HepG2 (cell line): ENCODE data around the gene MYO10. TPM values are rescaled to one million over a fixed set of nuclear protein-coding genes. Genes with fewer than 3 reads are reported as not detected.

Experiments used
- ATAC-seq: fragments of 200-7000 bp; cut with Tn5 transposase; 3 replicates; pipeline ENCODE4 v1.9.1; 2020; ENCODE audit warnings: mild to moderate bottlenecking, moderate library complexity
- BruUV-seq: library from RNA; stranded (reverse); fragments of 400-500 nt; replicated peaks from 2 replicates; lab custom pipeline; 2021; lab: Mats Ljungman, UMichigan
- CTCF ChIA-PET: fragments of 300-600 bp; formaldehyde crosslinking; extraction: SDS; loops from one replicate; lab custom pipeline; 2021; ENCODE audit warnings: low total read pairs, inconsistent platforms, low intra/inter-chr PET ratio; lab: Yijun Ruan, JAX
- POLR2A ChIA-PET: fragments of 350-600 bp; sonication (Branson Sonifier 250); formaldehyde crosslinking; loops from one replicate; lab custom pipeline; 2020; ENCODE audit warnings: antibody characterized with exemption, inconsistent platforms; lab: Yijun Ruan, JAX
- DNase-seq: peaks from one replicate; pipeline ENCODE4 v3.0.0-alpha.2; 2015; ENCODE audit warnings: low spot score
- FAIRE-seq: peaks from 3 replicates; lab custom pipeline; 2011; peaks lifted over from hg19 to GRCh38; lab: Jason Lieb, UNC
- H2AFZ ChIP-seq: one replicate; pipeline ENCODE4 v1.6.1; 2011; ENCODE audit warnings: low read length, inconsistent platforms
- H3K27ac ChIP-seq: fragments of 300-600 bp; 3 replicates; pipeline ENCODE4 v1.8.0; 2011; ENCODE audit warnings: mixed run types, mild to moderate bottlenecking, mixed read lengths, low read length, inconsistent platforms; ENCODE audit not compliant: insufficient read depth; ENCODE audit errors: extremely low read length
- H3K27me3 ChIP-seq, 2 experiments: fragments of 200-600 bp in 1 of 2; 2 replicates in 1 of 2; 3 replicates in 1 of 2; pipeline versions ENCODE4 v1.6.0 to v1.8.0; 2011; ENCODE audit warnings: low read length in 2 of 2, mild to moderate bottlenecking in 2 of 2, moderate library complexity in 2 of 2, inconsistent platforms in 1 of 2; ENCODE audit not compliant: insufficient read depth in 2 of 2, control insufficient read depth in 1 of 2
- H3K36me3 ChIP-seq, 2 experiments: fragments of 200-600 bp in 1 of 2; replicated peaks in 1 of 2; 2 replicates in 1 of 2; 3 replicates in 1 of 2; pipeline versions ENCODE4 v1.5.1 to v1.8.0; 2011; ENCODE audit warnings: low read length in 2 of 2, inconsistent platforms in 1 of 2; ENCODE audit not compliant: insufficient read depth in 2 of 2, control insufficient read depth in 1 of 2
- H3K4me1 ChIP-seq: 2 replicates; pipeline ENCODE4 v1.5.1; 2012; ENCODE audit warnings: low read length, inconsistent platforms; ENCODE audit not compliant: insufficient read depth
- H3K4me2 ChIP-seq: 2 replicates; pipeline ENCODE4 v1.6.0; 2011; ENCODE audit warnings: low read depth, low read length, inconsistent platforms
- H3K4me3 ChIP-seq, 3 experiments: fragments of 200-600 bp in 1 of 3; sonication (generic), shearing (Covaris generic) in 1 of 3; replicated peaks in 1 of 3; 2 replicates each; pipeline ENCODE4 v1.5.1; 2011 to 2016; ENCODE audit warnings: low read length in 3 of 3, inconsistent platforms in 2 of 3, low read depth in 2 of 3, mild to moderate bottlenecking in 2 of 3, control low read depth in 1 of 3, mixed read lengths in 1 of 3; ENCODE audit not compliant: insufficient read depth in 1 of 3
- H3K79me2 ChIP-seq: one replicate; pipeline ENCODE4 v1.6.1; 2011; ENCODE audit warnings: low read length, inconsistent platforms; ENCODE audit not compliant: insufficient read depth
- H3K9ac ChIP-seq: 2 replicates; pipeline ENCODE4 v1.6.0; 2011; ENCODE audit warnings: mild to moderate bottlenecking, low read depth, low read length, inconsistent platforms; ENCODE audit not compliant: insufficient read depth
- H3K9me3 ChIP-seq: 2 replicates; pipeline ENCODE4 v1.5.1; 2012; ENCODE audit warnings: mild to moderate bottlenecking, low read length
- H4K20me1 ChIP-seq: 2 replicates; pipeline ENCODE4 v1.6.0; 2011; ENCODE audit warnings: inconsistent platforms, mild to moderate bottlenecking, low read length, moderate library complexity; ENCODE audit not compliant: insufficient read depth
- GZF1 ChIP-seq: sonication (generic); formaldehyde crosslinking; IDR thresholded peaks from 2 replicates; pipeline ENCODE4 v1.5.1; 2020; ENCODE audit warnings: mild to moderate bottlenecking, missing genetic modification reagents
- ISL2 ChIP-seq: sonication (generic); formaldehyde crosslinking; IDR thresholded peaks from 2 replicates; pipeline ENCODE4 v1.5.0; 2020; ENCODE audit warnings: missing genetic modification reagents
- RORA ChIP-seq: sonication (generic); formaldehyde crosslinking; IDR thresholded peaks from 2 replicates; pipeline ENCODE4 v1.5.0; 2020; ENCODE audit warnings: mild to moderate bottlenecking, missing genetic modification reagents, moderate library complexity
- SMAD9 ChIP-seq: sonication (generic); formaldehyde crosslinking; IDR thresholded peaks from 2 replicates; pipeline ENCODE4 v1.5.1; 2020; ENCODE audit warnings: mild to moderate bottlenecking, missing genetic modification reagents
- ZBTB38 ChIP-seq: sonication (generic); formaldehyde crosslinking; IDR thresholded peaks from 2 replicates; pipeline ENCODE4 v1.5.1; 2020; ENCODE audit warnings: mild to moderate bottlenecking, missing genetic modification reagents
- ZFP37 ChIP-seq: sonication (generic); formaldehyde crosslinking; IDR thresholded peaks from 2 replicates; pipeline ENCODE4 v1.4.0; 2020; ENCODE audit warnings: missing genetic modification reagents, borderline replicate concordance
- ZMYM3 ChIP-seq: sonication (generic); formaldehyde crosslinking; IDR thresholded peaks from 2 replicates; pipeline ENCODE4 v1.5.1; 2020; ENCODE audit warnings: mild to moderate bottlenecking, missing genetic modification reagents
- ZNF10 ChIP-seq: sonication (generic); formaldehyde crosslinking; IDR thresholded peaks from 2 replicates; pipeline ENCODE4 v1.4.0; 2020; ENCODE audit warnings: mild to moderate bottlenecking, low read depth, missing genetic modification reagents, borderline replicate concordance
- ZNF143 ChIP-seq: sonication (generic); formaldehyde crosslinking; IDR thresholded peaks from 2 replicates; pipeline ENCODE4 v1.4.0; 2020; ENCODE audit warnings: missing genetic modification reagents
- ZNF160 ChIP-seq: sonication (generic); formaldehyde crosslinking; IDR thresholded peaks from 2 replicates; pipeline ENCODE4 v1.8.0; 2022; ENCODE audit warnings: mild to moderate bottlenecking, inconsistent platforms, missing genetic modification reagents
- WGBS: methylation state at CpG from one replicate; pipeline ENCODE4 v1.1.6; 2017; ENCODE audit warnings: low lambda C conversion rate; 5-methylcytosine and 5-hydroxymethylcytosine counted together
- in situ Hi-C: cut with HindIII; loops from 2 replicates; pipeline ENCODE4 v1.10.0; 2017; ENCODE audit warnings: low pct_unique_long_range_greater_than_20kb; ENCODE audit not compliant: extremely low pct_ligation_motif_present
- intact Hi-C: fragments of 100-400 bp; cut with micrococcal nuclease; formaldehyde crosslinking; loops from one replicate; pipeline ENCODE4 v1.10.0; 2022; ENCODE audit not compliant: unreplicated experiment
- polyA plus RNA-seq, 8 experiments: library from polyadenylated mRNA; depleted of rRNA in 3 of 8; stranded (reverse) in 7 of 8; unstranded in 1 of 8; fragments of >200 nt; fragmentation: Illumina TruSeq in 4 of 8; extraction: Trizol in 4 of 8; gene quantifications; 2 replicates each; pipeline versions ENCODE4 v1.2.1 to v1.2.3, GENCODE V29; 2011 to 2016; ENCODE audit warnings: low read depth in 4 of 8, missing spikeins in 1 of 8, mixed read lengths in 1 of 8; ENCODE audit not compliant: insufficient read depth in 1 of 8
- total RNA-seq, 5 experiments: library from RNA; depleted of rRNA; stranded (reverse); fragments of >200 nt; fragmentation: Illumina TruSeq; extraction: Trizol; gene quantifications; 2 replicates each; pipeline ENCODE4 v1.2.3, GENCODE V29; 2016; ENCODE audit warnings: low read depth in 1 of 5
- TF ChIP-seq, protein P1 (sequence below): sonication (generic); formaldehyde crosslinking; IDR thresholded peaks from 2 replicates; pipeline ENCODE4 v1.4.0; 2020; ENCODE audit warnings: missing genetic modification reagents, mild to moderate bottlenecking, borderline replicate concordance
- TF ChIP-seq, protein P2 (sequence below): sonication (generic); formaldehyde crosslinking; IDR thresholded peaks from 2 replicates; pipeline ENCODE4 v1.5.1; 2020; ENCODE audit warnings: mild to moderate bottlenecking, missing genetic modification reagents, borderline replicate concordance
- TF ChIP-seq, protein P3 (sequence below): sonication (generic); formaldehyde crosslinking; IDR thresholded peaks from 2 replicates; pipeline ENCODE4 v1.8.0; 2022; ENCODE audit warnings: missing genetic modification reagents, mild to moderate bottlenecking, borderline replicate concordance

MYO10 gene
- total and polyA plus RNA-seq, 2 of the 13 experiments (the other 11 are each of a cell fraction or from before 2014, with no cell fraction given) = 4.5 to 14.0 TPM

DNA sequence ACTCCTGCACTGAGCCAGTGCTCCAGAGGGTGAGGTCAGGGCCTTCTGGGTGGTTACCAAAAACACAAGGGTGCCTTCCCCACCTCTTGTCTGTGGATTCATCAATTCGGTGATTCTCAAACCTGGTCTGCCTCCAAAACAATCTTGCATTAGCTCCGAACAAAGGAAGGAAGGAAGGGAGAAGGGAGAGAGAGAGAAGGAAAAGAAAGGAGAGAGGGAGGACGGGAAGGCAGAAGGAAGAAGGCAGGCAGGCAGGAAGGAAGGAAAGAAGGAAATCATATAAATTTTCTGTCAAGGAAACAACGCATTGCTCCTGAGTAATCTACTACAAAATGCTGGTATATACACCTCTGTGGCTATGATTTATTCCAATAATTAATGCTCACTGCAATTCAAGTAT is 39.3 kb downstream of the MYO10 start:
- FAIRE-seq (no peak), DNase-seq (no peak), ATAC-seq (no peak)
- peaks cover 20% of the 10 kb centered on the region for H3K4me1 ChIP-seq
- no TSS peak for BruUV-seq
- H3K4me3 ChIP-seq = no peak overlapping the region
- no peak overlapping the region for H2AFZ ChIP-seq
- H3K79me2 ChIP-seq = no peaks in the 10 kb centered on the region
- peaks cover 3% of the 10 kb centered on the region; the same call in 1 of the 2 replicates for H4K20me1 ChIP-seq
- ChIA-PET POLR2A (no interaction called here), CTCF (no interaction called here)
- no peak overlapping the region for H3K4me2 ChIP-seq
- in situ Hi-C loops = no loop called here
- TF ChIP-seq, protein P1, sequence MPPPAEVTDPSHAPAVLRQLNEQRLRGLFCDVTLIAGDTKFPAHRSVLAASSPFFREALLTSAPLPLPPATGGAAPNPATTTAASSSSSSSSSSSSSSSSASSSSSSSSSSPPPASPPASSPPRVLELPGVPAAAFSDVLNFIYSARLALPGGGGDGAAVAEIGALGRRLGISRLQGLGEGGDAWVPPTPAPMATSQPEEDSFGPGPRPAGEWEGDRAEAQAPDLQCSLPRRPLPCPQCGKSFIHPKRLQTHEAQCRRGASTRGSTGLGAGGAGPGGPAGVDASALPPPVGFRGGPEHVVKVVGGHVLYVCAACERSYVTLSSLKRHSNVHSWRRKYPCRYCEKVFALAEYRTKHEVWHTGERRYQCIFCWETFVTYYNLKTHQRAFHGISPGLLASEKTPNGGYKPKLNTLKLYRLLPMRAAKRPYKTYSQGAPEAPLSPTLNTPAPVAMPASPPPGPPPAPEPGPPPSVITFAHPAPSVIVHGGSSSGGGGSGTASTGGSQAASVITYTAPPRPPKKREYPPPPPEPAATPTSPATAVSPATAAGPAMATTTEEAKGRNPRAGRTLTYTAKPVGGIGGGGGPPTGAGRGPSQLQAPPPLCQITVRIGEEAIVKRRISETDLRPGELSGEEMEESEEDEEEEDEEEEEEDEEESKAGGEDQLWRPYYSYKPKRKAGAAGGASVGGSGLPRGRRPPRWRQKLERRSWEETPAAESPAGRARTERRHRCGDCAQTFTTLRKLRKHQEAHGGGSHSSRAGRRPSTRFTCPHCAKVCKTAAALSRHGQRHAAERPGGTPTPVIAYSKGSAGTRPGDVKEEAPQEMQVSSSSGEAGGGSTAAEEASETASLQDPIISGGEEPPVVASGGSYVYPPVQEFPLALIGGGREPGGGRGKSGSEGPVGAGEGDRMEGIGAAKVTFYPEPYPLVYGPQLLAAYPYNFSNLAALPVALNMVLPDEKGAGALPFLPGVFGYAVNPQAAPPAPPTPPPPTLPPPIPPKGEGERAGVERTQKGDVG (CRISPR knock-in tag) = no peak
- TF ChIP-seq RORA (no peak), ZNF10 (no peak), ZBTB38 (CRISPR knock-in tag) (no peak), ZMYM3 (CRISPR knock-in tag) (no peak), ZNF160 (CRISPR knock-in tag) (no peak), SMAD9 (CRISPR knock-in tag) (no peak), GZF1 (CRISPR knock-in tag) (no peak), ZNF143 (CRISPR knock-in tag) (no peak), ISL2 (no peak), ZFP37 (CRISPR knock-in tag) (no peak)
- TF ChIP-seq, protein P2, sequence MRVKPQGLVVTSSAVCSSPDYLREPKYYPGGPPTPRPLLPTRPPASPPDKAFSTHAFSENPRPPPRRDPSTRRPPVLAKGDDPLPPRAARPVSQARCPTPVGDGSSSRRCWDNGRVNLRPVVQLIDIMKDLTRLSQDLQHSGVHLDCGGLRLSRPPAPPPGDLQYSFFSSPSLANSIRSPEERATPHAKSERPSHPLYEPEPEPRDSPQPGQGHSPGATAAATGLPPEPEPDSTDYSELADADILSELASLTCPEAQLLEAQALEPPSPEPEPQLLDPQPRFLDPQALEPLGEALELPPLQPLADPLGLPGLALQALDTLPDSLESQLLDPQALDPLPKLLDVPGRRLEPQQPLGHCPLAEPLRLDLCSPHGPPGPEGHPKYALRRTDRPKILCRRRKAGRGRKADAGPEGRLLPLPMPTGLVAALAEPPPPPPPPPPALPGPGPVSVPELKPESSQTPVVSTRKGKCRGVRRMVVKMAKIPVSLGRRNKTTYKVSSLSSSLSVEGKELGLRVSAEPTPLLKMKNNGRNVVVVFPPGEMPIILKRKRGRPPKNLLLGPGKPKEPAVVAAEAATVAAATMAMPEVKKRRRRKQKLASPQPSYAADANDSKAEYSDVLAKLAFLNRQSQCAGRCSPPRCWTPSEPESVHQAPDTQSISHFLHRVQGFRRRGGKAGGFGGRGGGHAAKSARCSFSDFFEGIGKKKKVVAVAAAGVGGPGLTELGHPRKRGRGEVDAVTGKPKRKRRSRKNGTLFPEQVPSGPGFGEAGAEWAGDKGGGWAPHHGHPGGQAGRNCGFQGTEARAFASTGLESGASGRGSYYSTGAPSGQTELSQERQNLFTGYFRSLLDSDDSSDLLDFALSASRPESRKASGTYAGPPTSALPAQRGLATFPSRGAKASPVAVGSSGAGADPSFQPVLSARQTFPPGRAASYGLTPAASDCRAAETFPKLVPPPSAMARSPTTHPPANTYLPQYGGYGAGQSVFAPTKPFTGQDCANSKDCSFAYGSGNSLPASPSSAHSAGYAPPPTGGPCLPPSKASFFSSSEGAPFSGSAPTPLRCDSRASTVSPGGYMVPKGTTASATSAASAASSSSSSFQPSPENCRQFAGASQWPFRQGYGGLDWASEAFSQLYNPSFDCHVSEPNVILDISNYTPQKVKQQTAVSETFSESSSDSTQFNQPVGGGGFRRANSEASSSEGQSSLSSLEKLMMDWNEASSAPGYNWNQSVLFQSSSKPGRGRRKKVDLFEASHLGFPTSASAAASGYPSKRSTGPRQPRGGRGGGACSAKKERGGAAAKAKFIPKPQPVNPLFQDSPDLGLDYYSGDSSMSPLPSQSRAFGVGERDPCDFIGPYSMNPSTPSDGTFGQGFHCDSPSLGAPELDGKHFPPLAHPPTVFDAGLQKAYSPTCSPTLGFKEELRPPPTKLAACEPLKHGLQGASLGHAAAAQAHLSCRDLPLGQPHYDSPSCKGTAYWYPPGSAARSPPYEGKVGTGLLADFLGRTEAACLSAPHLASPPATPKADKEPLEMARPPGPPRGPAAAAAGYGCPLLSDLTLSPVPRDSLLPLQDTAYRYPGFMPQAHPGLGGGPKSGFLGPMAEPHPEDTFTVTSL (CRISPR knock-in tag) = no peak
- TF ChIP-seq, protein P3, sequence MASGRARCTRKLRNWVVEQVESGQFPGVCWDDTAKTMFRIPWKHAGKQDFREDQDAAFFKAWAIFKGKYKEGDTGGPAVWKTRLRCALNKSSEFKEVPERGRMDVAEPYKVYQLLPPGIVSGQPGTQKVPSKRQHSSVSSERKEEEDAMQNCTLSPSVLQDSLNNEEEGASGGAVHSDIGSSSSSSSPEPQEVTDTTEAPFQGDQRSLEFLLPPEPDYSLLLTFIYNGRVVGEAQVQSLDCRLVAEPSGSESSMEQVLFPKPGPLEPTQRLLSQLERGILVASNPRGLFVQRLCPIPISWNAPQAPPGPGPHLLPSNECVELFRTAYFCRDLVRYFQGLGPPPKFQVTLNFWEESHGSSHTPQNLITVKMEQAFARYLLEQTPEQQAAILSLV (CRISPR knock-in tag) = no peak
- peaks cover 2 to 5% of the 10 kb centered on the region in 2 experiments; a peak in 1 of 5 replicates for H3K27me3 ChIP-seq
- intact Hi-C loops = no loop called here
- no peaks in the 10 kb centered on the region for H3K9me3 ChIP-seq
- H3K36me3 ChIP-seq = no peaks in the 10 kb centered on the region
- no peak overlapping the region for H3K9ac ChIP-seq
- 56% methylated on average over 4 of the region's 4 CpGs for WGBS
- no peak overlapping the region for H3K27ac ChIP-seq
